ENCODE measurements around the gene GFOD1.

The GFOD1 gene

DNA sequence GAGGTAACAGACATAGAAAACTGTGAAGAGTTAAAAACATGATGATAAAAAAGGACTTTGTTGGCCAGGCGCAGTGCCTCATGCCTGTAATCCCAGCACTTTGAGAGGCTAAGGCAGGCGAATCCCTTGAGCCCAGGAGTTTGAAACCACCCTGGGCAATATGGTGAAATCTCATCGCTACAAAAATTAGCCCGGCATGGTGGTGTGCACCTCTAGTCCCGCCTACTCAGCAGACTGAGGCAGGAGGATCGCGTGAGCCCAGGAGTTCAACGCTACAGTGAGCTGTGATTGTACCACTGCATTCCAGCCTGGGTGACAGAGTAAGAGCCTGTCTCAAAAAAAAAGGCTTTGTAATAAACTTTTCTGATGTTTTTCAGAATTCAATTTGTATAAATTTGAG lies 60.1 kb downstream of the GFOD1 start:
- H3K4me3 ChIP-seq (ENCODE audit: low read depth, low read length): no peak overlapping the region

DNA sequence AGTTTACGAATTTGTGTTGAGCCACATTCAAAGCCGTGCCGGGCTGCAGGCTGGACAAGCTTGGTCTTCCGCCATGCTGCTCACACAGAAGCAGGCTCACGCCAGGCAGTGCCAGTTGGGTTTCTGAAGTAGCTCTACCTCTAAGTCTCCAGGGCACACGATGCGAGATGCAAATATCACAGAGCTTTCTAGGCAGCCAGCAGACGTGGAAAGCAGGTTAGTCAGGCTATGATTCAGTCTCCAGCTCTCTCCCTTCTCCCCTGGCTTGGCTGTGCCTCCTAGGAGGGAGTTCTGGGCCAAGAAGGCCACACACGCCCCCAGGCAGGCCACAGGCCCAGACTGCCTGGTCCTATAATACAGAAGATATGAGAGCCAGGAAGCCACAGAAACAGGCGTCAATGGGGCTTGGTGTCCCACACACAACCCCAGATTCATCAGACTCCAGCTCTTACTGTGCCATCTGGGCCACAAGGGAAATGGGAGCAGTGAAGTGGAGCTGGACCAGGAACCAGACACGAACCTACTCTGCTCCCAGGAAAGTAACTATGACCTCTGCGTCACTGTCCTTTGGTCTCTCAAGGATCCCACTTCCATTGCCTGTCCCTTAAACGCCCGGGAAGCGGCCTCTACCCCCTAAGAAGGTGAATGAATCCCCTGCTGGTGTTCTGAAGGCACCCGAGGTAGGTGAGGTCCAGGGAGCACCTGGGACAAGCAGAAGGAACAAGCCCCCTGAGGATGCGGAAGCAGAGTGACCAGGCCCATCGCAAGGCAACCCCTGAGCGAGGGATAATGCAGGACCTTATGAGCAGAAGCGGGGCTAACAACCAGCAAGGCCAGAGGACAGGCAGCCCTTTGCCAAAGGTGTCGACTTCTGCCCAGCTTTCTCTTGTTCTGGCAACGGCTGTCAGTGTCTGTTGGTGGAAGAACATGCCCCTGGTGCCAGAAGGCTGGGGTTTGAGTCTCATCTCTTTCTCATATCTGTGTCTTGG lies 61.2 kb downstream of the GFOD1 start:
- H3K4me3 ChIP-seq (ENCODE audit: low read depth, low read length): no peak overlapping the region

DNA sequence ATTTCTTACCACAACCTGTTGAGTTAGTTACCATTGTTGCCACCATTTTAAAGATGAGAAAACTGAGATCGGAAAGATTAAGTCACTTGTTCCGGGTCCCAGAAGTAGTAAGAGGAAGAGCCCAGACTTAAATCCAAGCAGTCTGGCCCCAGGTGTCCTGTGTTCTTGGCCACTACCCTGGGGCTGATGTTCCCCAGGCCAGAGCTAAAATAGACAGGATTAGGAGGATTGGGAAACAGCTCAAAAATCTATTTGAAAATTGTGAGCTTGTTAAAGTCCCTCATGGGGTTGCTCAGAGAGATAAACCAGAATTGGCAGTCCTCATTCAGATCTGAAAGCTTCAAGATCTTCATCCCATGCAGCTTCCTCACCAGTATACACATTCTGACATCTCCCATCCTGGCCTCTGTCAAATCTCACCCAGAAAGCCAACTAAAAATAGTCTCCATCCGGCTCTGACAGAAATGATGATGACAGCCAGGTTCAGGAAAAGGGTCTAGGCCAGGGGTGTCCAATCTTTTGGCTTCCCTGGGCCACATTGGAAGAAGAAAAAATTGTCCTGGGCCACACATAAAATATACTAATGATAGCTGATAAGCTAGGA lies 62.0 kb downstream of the GFOD1 start:
- no peak overlapping the region for H3K4me3 ChIP-seq (ENCODE audit: low read depth, low read length)

DNA sequence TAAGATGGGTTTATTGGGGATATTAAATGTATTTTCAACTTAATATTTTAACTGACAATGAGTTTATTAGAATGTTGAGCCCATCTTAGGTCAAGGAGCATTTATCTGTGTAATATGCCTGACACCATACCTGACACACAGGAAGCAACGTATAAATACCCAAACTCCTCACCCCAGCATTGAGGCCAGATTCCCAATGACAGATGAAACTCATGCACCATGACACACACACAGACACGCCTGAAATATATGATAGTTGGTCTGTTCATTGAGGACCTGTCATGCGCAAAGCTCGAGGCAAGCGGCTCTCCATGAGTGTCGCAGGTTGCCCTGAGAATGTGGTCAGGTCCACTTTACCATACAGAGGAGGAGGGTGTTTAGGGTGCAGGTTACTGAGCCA lies 64.1 kb downstream of the GFOD1 start:
- H3K4me3 ChIP-seq (ENCODE audit: low read depth, low read length): no peak overlapping the region

DNA sequence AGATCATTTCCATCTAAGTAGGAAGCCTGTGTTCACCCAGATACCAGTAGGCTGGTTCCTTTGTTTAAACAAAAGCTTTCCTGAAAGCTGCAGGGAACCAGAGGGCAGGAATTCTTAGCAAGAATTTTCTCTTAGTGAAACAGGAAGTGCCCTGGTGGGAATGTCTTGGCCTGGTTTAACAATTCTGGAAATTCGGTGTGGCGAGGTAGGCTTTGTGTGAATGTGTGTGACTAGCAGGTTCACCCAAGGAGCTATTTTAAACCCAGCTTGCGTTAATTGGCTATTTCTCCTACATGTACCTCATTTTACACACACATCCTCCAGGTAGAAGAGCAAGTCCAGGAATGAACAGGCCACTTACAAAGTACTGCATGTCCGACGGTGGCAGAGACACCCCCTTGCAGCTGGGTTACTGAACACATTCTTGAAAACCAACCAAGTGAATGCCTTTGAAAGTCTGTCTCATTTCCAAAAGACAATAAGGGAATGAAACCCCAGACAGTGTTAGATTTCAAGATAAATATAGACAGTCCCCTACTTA lies 64.6 kb downstream of the GFOD1 start:
- H3K4me3 ChIP-seq (ENCODE audit: low read depth, low read length): no peak overlapping the region

DNA sequence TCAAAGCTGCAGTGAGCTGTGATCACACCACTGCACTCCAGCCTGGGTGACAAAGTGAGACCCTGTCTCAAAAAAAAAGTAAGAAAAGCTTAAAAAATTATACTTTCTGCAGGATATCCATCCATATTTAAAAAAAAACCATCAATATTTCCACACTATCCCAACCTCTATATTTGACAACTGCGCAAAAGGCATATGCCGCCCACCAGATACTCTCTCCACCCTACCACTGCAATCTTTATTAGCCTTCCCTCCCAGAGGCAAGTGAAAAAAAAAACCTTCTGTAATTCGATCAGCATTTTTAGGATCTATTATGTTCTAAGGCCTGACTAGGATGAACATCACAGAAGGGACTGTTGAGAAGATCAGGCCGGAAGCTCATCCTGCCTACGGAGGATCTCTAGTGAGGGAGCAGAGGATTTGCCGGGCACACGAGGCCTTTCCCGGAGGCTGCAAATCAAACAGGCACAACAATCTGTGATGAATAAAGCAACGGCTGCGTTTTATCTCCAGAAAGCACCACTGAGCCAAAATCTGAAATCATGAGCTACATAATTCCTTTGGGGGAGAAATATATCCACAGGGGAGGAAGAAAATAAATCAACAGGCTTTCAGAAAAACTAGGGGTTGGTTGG lies 65.9 kb downstream of the GFOD1 start:
- H3K4me3 ChIP-seq (ENCODE audit: low read depth, low read length): no peak overlapping the region

DNA sequence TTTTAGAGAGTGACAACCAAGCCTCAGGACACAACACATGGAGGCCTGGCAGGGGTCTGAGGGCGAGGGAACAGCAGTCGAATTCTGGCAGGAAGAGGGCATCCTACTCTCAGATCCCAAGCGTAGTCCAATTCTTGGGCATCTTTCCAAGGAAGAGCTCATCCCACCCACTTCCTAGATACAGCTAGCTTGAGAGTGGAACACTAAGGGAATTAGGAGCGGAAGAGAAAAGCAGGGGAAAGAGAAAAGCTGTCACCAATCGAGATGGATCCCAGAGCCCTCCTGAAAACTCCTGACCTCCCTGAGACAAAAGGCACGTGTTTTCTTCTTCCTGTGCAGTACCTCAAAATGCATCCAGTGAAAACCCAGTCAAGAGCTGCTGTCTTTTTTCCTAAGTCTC lies 67.1 kb downstream of the GFOD1 start:
- no peak overlapping the region for H3K4me3 ChIP-seq (ENCODE audit: low read depth, low read length)

DNA sequence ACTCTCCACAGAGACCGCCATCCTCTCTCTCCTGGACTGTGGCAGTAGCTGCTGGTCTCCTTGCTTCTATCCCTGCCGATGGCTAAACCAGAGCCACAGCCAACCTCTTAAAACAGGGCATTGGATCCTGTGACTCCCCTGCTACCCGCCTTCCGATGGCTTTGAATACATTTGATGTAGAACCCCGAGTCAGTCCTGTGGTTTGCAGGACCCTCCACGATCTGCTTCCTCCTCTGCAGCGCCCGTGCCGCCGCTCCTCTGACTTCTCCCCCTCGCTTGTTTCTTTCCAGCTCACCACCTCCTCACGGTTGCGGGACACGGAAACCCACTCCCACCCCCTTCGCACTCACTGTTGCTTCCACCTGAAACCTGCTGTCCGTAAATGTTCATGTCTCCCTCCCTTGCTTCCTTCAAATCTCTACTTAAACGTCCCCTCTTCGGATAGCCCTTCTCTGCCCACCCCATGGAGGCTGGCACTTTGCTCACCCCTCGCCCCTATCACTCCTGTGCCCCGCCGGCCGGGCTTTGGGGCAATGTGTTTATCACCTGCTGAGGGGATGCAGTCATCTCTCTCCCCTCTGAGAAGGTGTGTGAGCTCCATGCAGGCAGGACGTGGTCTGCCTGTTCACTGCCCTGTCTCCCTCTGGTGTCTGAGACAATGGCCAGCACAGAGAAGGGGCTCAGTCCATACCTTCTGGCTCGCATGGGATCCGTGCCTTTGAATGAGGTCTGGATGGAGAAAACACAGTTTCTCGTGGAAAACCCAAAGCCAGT lies 67.8 kb downstream of the GFOD1 start:
- H3K4me3 ChIP-seq (ENCODE audit: low read depth, low read length): no peak overlapping the region

DNA sequence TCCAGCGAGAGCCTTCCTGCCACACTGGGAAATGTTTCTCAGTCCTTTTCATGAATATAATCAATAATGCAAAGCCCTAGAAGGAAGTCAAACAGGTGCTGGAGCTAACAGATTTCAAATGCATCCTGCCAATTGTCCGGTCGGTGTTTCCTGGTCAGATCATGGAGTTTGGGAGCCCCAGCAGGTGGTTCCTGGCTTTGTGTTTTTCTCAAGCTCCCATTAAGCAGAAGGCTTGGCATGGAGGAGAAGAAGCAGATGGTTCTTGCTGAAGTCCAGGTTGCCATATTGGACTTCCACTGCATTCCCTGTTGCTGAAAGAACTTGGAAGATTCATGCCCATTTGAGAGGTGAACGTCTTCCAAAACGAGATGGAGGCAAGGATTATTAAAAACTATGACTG lies 68.6 kb downstream of the GFOD1 start:
- H3K4me3 ChIP-seq (ENCODE audit: low read depth, low read length): no peak overlapping the region

DNA sequence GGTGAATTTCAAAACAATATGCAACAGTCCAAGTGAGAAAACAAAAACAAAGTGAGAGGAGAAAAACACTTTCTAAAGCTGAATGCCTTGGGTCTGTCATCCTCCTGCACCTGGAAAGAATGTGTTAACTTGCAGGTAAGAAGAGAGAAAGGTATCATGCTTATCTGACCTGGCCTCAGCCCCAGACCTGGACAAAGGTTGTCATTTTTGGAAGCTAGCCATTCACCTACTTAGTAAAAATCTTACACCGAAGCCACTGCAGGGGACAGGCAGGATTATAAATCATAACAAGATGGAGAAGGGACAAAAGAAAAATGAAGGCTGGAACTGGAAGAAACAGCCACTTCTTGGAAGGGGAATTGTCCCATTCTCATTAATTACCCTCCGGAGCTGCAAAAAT lies 69.4 kb downstream of the GFOD1 start:
- no peak overlapping the region for H3K4me3 ChIP-seq (ENCODE audit: low read depth, low read length)

DNA sequence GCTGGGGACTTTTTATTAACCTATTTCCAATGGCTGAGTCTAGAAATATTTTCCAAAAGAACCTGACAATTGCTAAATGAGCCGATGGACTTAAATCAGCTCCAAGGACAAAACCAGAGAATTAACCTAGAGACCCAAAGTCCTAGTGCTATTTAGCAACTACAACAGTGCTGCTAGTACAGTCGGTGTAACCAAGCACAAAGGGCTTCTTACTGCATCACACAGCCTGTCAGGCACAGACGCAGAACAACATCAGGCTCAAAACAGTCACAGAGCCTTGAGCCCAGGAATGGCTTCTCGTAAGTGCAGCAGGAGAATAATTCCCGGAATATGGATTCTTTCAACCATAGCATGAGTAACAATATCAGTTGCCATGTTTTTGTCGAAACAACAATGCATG lies 70.0 kb downstream of the GFOD1 start:
- no peak overlapping the region for H3K4me3 ChIP-seq (ENCODE audit: low read depth, low read length)

DNA sequence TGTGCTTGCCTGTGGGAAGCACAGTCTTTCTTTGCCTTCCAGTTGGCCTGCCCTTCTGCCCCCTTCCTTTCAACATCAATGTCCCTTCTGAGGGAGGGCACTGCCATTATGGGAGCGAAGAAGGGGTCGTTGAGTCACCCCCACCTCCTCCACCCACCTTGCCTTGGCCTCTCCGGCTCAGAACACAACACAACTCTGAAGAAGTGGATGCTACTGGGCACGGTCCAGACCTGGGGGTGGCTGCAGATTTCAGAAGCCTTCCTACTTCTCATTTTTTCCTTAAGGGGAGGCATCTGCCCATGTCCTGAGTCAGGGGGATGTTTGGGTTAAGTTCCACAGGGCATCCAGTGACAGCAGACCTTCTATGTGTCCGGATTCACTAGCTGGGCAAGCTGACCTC lies 72.1 kb downstream of the GFOD1 start:
- H3K4me3 ChIP-seq (ENCODE audit: low read depth, low read length): no peak overlapping the region

DNA sequence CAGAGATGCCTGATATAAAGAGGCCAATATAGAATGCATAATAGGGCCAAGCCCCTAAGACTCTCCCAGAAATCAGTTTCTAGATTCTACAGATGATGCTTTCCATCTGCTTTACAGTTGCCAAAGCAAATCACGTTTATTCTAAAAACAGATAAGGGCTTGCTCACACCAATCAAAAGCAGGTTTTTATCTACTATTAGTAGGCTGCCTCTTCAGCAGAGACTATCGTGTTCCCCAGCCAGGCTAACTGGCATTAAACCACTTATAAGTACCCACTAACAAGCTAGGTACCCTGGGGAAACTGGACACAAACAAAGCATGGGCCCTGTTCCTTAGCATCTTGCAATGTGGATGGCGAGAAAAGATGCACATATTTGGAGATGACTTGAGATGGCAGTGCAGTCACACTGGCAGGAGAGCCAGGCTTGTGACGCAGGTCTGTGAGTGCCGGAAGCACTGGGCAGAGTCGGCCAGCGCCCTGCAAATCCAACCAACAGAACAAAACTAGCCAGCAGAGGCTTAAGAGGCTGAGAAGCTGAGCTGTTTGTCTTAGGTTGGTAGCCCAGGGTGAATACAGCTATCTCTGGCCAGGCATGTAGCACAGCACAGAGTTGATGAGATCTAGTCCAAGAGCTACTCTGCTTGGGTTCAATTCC lies 73.4 kb downstream of the GFOD1 start:
- H3K4me3 ChIP-seq (ENCODE audit: low read depth, low read length): no peak overlapping the region

DNA sequence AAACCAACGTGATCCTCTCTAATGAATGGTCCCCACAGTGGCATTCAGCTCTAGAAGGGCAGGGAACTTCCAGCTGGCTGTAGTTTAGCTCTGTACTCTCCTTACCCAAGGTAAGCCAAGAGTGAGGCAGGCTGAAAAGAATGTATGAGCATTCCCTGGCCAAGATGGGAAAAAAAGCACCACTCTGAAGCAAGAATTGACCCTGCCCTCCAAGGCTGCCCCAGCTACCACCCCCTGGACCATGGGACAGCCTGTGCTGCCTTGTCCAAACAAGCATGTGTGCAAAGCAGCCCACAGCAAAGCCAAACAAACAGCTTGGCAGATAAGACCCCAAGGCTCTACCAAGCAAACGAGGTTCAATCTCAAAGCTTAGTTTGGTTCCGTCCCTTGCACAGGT lies 73.9 kb downstream of the GFOD1 start:
- no peak overlapping the region for H3K4me3 ChIP-seq (ENCODE audit: low read depth, low read length)

DNA sequence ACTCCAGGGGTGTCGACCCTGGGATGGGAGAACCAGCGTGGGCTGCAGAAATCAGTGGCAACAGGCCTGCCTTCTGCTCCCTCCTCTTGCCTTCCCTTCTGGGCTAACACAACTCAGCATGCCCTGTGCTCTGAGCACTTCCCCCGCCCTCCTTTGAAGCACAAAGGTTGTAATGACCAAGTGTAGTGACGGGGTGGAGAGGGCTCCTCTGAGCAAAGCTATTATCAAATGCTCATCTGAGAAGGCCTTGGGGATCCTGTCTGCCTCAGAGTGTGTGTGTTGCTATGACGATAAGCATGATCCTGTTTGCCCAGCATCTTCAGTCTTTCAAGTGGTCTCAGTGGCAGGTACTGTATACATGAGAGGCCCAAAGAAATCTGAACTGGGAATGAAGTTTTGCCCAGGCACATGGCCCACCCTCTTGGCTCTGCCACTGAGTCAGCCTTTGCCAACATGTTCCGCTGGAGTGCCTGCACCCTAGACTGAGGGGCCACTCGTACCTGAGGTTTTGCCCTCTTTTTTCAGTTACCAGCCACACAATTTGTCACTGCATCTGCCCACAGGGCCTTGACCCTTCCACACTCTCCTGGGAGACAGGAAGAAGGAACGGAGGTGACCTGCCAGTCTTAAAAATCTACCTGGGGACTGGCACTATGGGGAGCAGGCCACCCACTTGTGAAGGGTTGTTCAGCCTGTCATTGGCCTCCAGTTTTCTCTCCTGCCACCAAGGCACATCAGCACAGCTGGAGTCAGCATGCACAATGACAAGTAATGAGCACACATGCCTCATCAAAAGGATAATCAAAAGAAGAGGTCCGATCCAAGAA lies 74.5 kb downstream of the GFOD1 start:
- H3K4me3 ChIP-seq (ENCODE audit: low read depth, low read length): no peak overlapping the region

DNA sequence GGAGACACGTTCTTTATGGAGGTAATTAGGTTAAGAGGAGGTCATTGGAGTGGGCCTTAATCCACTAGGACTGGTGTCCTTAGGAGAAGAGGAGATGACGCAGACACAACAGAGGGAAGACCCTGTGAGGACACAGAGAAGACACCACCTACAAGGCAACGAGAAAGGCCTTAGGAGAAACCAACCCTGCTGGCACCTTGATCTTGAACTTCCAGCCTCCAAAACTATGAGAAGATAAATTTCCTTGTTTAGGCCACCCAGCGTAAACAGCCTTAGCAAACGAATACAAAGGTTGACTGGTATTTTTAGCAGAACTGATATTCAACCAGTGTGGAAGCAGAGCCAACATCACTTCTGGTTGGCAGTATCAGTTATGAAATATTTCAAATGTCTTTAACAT lies 75.2 kb downstream of the GFOD1 start:
- H3K4me3 ChIP-seq (ENCODE audit: low read depth, low read length): no peak overlapping the region

DNA sequence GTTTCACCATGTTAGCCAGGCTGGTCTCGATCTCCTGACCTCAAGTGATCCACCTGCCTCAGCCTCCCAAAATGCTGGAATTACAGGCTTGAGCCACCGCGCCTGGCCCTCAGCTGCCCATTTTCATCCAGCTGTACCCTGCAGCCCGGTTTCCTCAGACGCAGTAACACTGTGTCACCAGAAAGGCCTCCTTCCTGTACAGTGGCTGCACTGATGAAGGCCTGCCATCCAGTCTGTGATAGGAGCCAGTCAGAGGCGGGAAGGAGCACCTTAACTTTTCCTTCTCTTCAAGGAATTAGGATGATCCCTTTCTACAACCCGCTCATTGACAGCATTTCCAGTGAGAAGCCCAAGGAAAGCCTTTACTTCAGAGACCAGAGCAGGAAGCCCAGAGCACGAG lies 75.9 kb downstream of the GFOD1 start:
- no peak overlapping the region for H3K4me3 ChIP-seq (ENCODE audit: low read depth, low read length)

DNA sequence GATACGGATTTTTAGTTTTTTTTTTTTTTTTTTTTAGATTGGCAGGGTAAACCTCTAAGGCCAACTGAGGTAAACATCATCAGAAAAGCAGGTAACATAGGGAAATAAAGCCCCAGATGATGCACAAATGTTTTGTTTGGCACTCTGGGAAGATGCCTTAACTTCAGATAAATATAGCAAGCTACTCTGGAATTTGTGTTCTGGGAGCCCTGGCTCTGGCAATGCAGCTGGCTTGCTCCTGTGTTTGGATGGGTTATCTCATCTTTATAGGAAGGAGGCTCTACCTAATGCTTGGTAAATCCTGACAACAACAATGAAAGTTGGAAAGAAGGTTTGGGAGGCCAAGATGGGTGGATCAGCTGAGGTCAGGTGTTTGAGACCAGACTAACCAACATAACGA lies 77.4 kb downstream of the GFOD1 start:
- no peak overlapping the region for H3K4me3 ChIP-seq (ENCODE audit: low read depth, low read length)
